ENCODE measurements around the gene TAF1B. TPM values are rescaled to one million over a fixed set of nuclear protein-coding genes. Genes with fewer than 3 reads are reported as not detected.

The TAF1B gene
- total RNA-seq, 2 donors from 2014 or later = 17.8 to 23.7 TPM

GRCh38 chr2:9887513-9887912, 44.2 kb downstream of the TAF1B start:
- DNase-seq = no peak
- ATAC-seq (replicated peaks in 1 of 2) = no peak
- Mint-ChIP-seq H3K9me3 (peaks cover 3 to 4% of the 10 kb centered on the region in 2 donors), H3K4me1 (ENCODE audit: low read depth) (no peaks in the 10 kb centered on the region), H3K27me3 (ENCODE audit: low read depth) (no peaks in the 10 kb centered on the region), H3K4me3 (no peak overlapping the region), H3K27ac (no peak overlapping the region), H3K36me3 (ENCODE audit: insufficient read depth in 2 of 2) (peaks cover 20 to 40% of the 10 kb centered on the region in 2 donors)

- H3K4me1 Mint-ChIP-seq (ENCODE audit: low read depth) = no peaks in the 10 kb centered on the region
- no peak overlapping the region for H3K4me3 Mint-ChIP-seq
- H3K27ac Mint-ChIP-seq = no peak overlapping the region
Observed at GRCh38 chr2:9889812-9890261, 46.6 kb downstream of the TAF1B start.

GRCh38 chr2:9892236-9892635, 49.0 kb downstream of the TAF1B start:
- DNase-seq (no peak), ATAC-seq (replicated peaks in 1 of 2) (no peak)
- peaks cover 2 to 3% of the 10 kb centered on the region in 2 donors for H3K9me3 Mint-ChIP-seq
- H3K4me3 Mint-ChIP-seq = no peak overlapping the region
- peaks cover 15% of the 10 kb centered on the region for H3K4me1 Mint-ChIP-seq (ENCODE audit: low read depth)
- H3K36me3 Mint-ChIP-seq (ENCODE audit: insufficient read depth in 2 of 2) = peaks cover 14 to 25% of the 10 kb centered on the region in 2 donors
- no peak overlapping the region for H3K27ac Mint-ChIP-seq
- no peaks in the 10 kb centered on the region for H3K27me3 Mint-ChIP-seq (ENCODE audit: low read depth)

More at GRCh38 chr2:9889812-9890261, 46.6 kb downstream of the TAF1B start:
- Mint-ChIP-seq H3K9me3 (peaks cover 3 to 4% of the 10 kb centered on the region in 2 donors), H3K27me3 (ENCODE audit: low read depth) (no peaks in the 10 kb centered on the region), H3K36me3 (ENCODE audit: insufficient read depth in 2 of 2) (peaks cover 18 to 36% of the 10 kb centered on the region in 2 donors)
- DNase-seq (no peak), ATAC-seq (replicated peaks in 1 of 2) (no peak)

GRCh38 chr2:9895669-9896590, 52.7 kb downstream of the TAF1B start:
- ATAC-seq (replicated peaks in 1 of 2) (no peak), DNase-seq (no peak)
- Mint-ChIP-seq H3K9me3 (no peaks in the 10 kb centered on the region), H3K27ac (no peak overlapping the region), H3K27me3 (ENCODE audit: low read depth) (no peaks in the 10 kb centered on the region), H3K36me3 (ENCODE audit: insufficient read depth in 2 of 2) (peaks cover 0 to 3% of the 10 kb centered on the region in 2 donors), H3K4me3 (no peak overlapping the region), H3K4me1 (ENCODE audit: low read depth) (peaks cover 25% of the 10 kb centered on the region)

- peak; percentile 99 for ATAC-seq (replicated peaks in 1 of 2)
- Mint-ChIP-seq H3K4me1 (ENCODE audit: low read depth) (peaks cover 25% of the 10 kb centered on the region), H3K9me3 (no peaks in the 10 kb centered on the region), H3K36me3 (ENCODE audit: insufficient read depth in 2 of 2) (peaks cover 0 to 3% of the 10 kb centered on the region in 2 donors), H3K27me3 (ENCODE audit: low read depth) (no peaks in the 10 kb centered on the region), H3K27ac (peak overlapping the region; percentile 92), H3K4me3 (peak overlapping the region; percentile 36 to 40)
- DNase-seq = peak; percentile 85 to 88
Observed at GRCh38 chr2:9897331-9897737, 54.1 kb downstream of the TAF1B start.

GRCh38 chr2:9897846-9898245, 54.6 kb downstream of the TAF1B start:
- Mint-ChIP-seq H3K4me1 (ENCODE audit: low read depth) (peaks cover 25% of the 10 kb centered on the region), H3K27ac (peak overlapping the region; percentile 38), H3K4me3 (peak overlapping the region in 1 of 2 donors; percentile 63), H3K36me3 (ENCODE audit: insufficient read depth in 2 of 2) (peaks cover 0 to 3% of the 10 kb centered on the region in 2 donors), H3K27me3 (ENCODE audit: low read depth) (no peaks in the 10 kb centered on the region), H3K9me3 (no peaks in the 10 kb centered on the region)
- ATAC-seq (replicated peaks in 1 of 2) = no peak
- DNase-seq = no peak

- no peaks in the 10 kb centered on the region for H3K9me3 Mint-ChIP-seq
- H3K36me3 Mint-ChIP-seq (ENCODE audit: insufficient read depth in 2 of 2) = peaks cover 0 to 5% of the 10 kb centered on the region in 2 donors
- no peaks in the 10 kb centered on the region for H3K27me3 Mint-ChIP-seq (ENCODE audit: low read depth)
- peaks cover 6% of the 10 kb centered on the region for H3K4me1 Mint-ChIP-seq (ENCODE audit: low read depth)
- ATAC-seq (replicated peaks in 1 of 2) = no peak
- no peak for DNase-seq
- no peak overlapping the region for H3K4me3 Mint-ChIP-seq
- H3K27ac Mint-ChIP-seq = no peak overlapping the region
Observed at GRCh38 chr2:9905413-9905812, 62.1 kb downstream of the TAF1B start.

- H3K4me1 Mint-ChIP-seq (ENCODE audit: low read depth) = peaks cover 6% of the 10 kb centered on the region
- H3K36me3 Mint-ChIP-seq (ENCODE audit: insufficient read depth in 2 of 2) = peaks cover 0 to 5% of the 10 kb centered on the region in 2 donors
- no peak for ATAC-seq (replicated peaks in 1 of 2)
- no peaks in the 10 kb centered on the region for H3K27me3 Mint-ChIP-seq (ENCODE audit: low read depth)
- no peak overlapping the region for H3K27ac Mint-ChIP-seq
- H3K9me3 Mint-ChIP-seq = no peaks in the 10 kb centered on the region
- H3K4me3 Mint-ChIP-seq = no peak overlapping the region
- no peak for DNase-seq
Observed at GRCh38 chr2:9907402-9907801, 64.1 kb downstream of the TAF1B start.

GRCh38 chr2:9908639-9909038, 65.4 kb downstream of the TAF1B start:
- Mint-ChIP-seq H3K4me1 (ENCODE audit: low read depth) (peaks cover 6% of the 10 kb centered on the region), H3K36me3 (ENCODE audit: insufficient read depth in 2 of 2) (peaks cover 0 to 14% of the 10 kb centered on the region in 2 donors), H3K9me3 (no peaks in the 10 kb centered on the region), H3K27ac (no peak overlapping the region), H3K27me3 (ENCODE audit: low read depth) (no peaks in the 10 kb centered on the region), H3K4me3 (no peak overlapping the region)
- no peak for ATAC-seq (replicated peaks in 1 of 2)
- no peak for DNase-seq

- Mint-ChIP-seq H3K4me1 (ENCODE audit: low read depth) (peaks cover 9% of the 10 kb centered on the region), H3K9me3 (no peaks in the 10 kb centered on the region), H3K27ac (no peak overlapping the region), H3K27me3 (ENCODE audit: low read depth) (no peaks in the 10 kb centered on the region), H3K36me3 (ENCODE audit: insufficient read depth in 2 of 2) (peaks cover 0 to 18% of the 10 kb centered on the region in 2 donors), H3K4me3 (no peak overlapping the region)
- DNase-seq = no peak
- no peak for ATAC-seq (replicated peaks in 1 of 2)
Observed at GRCh38 chr2:9909106-9909505, 65.8 kb downstream of the TAF1B start.

GRCh38 chr2:9910699-9911098, 67.4 kb downstream of the TAF1B start:
- no peak overlapping the region for H3K4me3 Mint-ChIP-seq
- no peaks in the 10 kb centered on the region for H3K9me3 Mint-ChIP-seq
- ATAC-seq (replicated peaks in 1 of 2) (no peak), DNase-seq (no peak)
- peaks cover 20% of the 10 kb centered on the region for H3K4me1 Mint-ChIP-seq (ENCODE audit: low read depth)
- H3K36me3 Mint-ChIP-seq (ENCODE audit: insufficient read depth in 2 of 2) = peaks cover 0 to 21% of the 10 kb centered on the region in 2 donors
- H3K27me3 Mint-ChIP-seq (ENCODE audit: low read depth) = no peaks in the 10 kb centered on the region
- no peak overlapping the region for H3K27ac Mint-ChIP-seq

GRCh38 chr2:9912468-9912867, 69.2 kb downstream of the TAF1B start:
- H3K27me3 Mint-ChIP-seq (ENCODE audit: low read depth) = no peaks in the 10 kb centered on the region

GRCh38 chr2:9914384-9915065, 71.3 kb downstream of the TAF1B start:
- Mint-ChIP-seq H3K27me3 (ENCODE audit: low read depth) (no peaks in the 10 kb centered on the region), H3K4me1 (ENCODE audit: low read depth) (peaks cover 13% of the 10 kb centered on the region), H3K36me3 (ENCODE audit: insufficient read depth in 2 of 2) (peaks cover 0 to 22% of the 10 kb centered on the region in 2 donors), H3K9me3 (no peaks in the 10 kb centered on the region), H3K27ac (no peak overlapping the region), H3K4me3 (no peak overlapping the region)
- ATAC-seq (replicated peaks in 1 of 2) (peak; percentile 100), DNase-seq (peak; percentile 67 to 80)

More at GRCh38 chr2:9912468-9912867, 69.2 kb downstream of the TAF1B start:
- H3K36me3 Mint-ChIP-seq (ENCODE audit: insufficient read depth in 2 of 2) = peaks cover 0 to 24% of the 10 kb centered on the region in 2 donors
- ATAC-seq (replicated peaks in 1 of 2) = no peak
- H3K27ac Mint-ChIP-seq = no peak overlapping the region
- DNase-seq = no peak
- H3K4me3 Mint-ChIP-seq = no peak overlapping the region
- H3K9me3 Mint-ChIP-seq = no peaks in the 10 kb centered on the region
- peaks cover 17% of the 10 kb centered on the region for H3K4me1 Mint-ChIP-seq (ENCODE audit: low read depth)
